CD8-positive, alpha-beta memory T cell (primary cell): ENCODE data around the gene TBK1. TPM values are rescaled to one million over a fixed set of nuclear protein-coding genes. Genes with fewer than 3 reads are reported as not detected.

Experiments
- CTCF ChIA-PET: fragments of 350-600 bp; sonication (Branson Sonifier 250); formaldehyde crosslinking; loops from one replicate; lab custom pipeline; 2021; ENCODE audit warnings: antibody characterized with exemption; lab: Charles Lee
- POLR2A ChIA-PET: fragments of 350-600 bp; sonication (Branson Sonifier 250); formaldehyde crosslinking; loops from one replicate; lab custom pipeline; 2021; ENCODE audit warnings: antibody characterized with exemption; lab: Charles Lee
- DNase-seq, 5 donors: peaks; one replicate each; pipeline versions ENCODE4 v3.0.0 to v3.0.0-alpha.2; 2020 to 2022; ENCODE audit warnings: mixed read lengths in 1 of 5
- H3K27ac ChIP-seq: one replicate; pipeline ENCODE4 v1.7.0; 2013; ENCODE audit warnings: low read depth, mild to moderate bottlenecking, low read length, moderate library complexity
- H3K27me3 ChIP-seq: 2 replicates; pipeline ENCODE4 v1.7.0; 2013; ENCODE audit warnings: low read length, mild to moderate bottlenecking; ENCODE audit not compliant: insufficient read depth, poor library complexity, severe bottlenecking
- H3K36me3 ChIP-seq: 2 replicates; pipeline ENCODE4 v1.7.0; 2013; ENCODE audit warnings: mild to moderate bottlenecking, low read length, moderate library complexity; ENCODE audit not compliant: insufficient read depth
- H3K4me1 ChIP-seq: 2 replicates; pipeline ENCODE4 v1.7.0; 2013; ENCODE audit warnings: mild to moderate bottlenecking, low read length, moderate library complexity; ENCODE audit not compliant: insufficient read depth
- H3K4me3 ChIP-seq: 2 replicates; pipeline ENCODE4 v1.7.0; 2013; ENCODE audit warnings: mild to moderate bottlenecking, low read length
- H3K9me3 ChIP-seq: 2 replicates; pipeline ENCODE4 v1.7.0; 2013; ENCODE audit warnings: mild to moderate bottlenecking, low read length
- H3K27ac Mint-ChIP-seq, 8 donors: one replicate each; pipeline ENCODE4 v1.8.0; 2020 to 2021; ENCODE audit warnings: mixed read lengths in 8 of 8, mild to moderate bottlenecking in 6 of 8, inconsistent platforms in 3 of 8, moderate library complexity in 3 of 8
- H3K27me3 Mint-ChIP-seq, 2 donors: one replicate each; pipeline ENCODE4 v1.8.0; 2020 to 2021; ENCODE audit warnings: mixed read lengths in 2 of 2, mild to moderate bottlenecking in 1 of 2, moderate library complexity in 1 of 2
- H3K36me3 Mint-ChIP-seq, 3 donors: one replicate each; pipeline ENCODE4 v1.8.0; 2020 to 2021; ENCODE audit warnings: mixed read lengths in 3 of 3, inconsistent platforms in 1 of 3, mild to moderate bottlenecking in 1 of 3
- H3K4me1 Mint-ChIP-seq, 3 donors: one replicate each; pipeline ENCODE4 v1.8.0; 2020 to 2021; ENCODE audit warnings: mixed read lengths in 3 of 3, inconsistent platforms in 1 of 3, mild to moderate bottlenecking in 1 of 3
- H3K4me3 Mint-ChIP-seq, 7 donors: one replicate each; pipeline ENCODE4 v1.8.0; 2020 to 2021; ENCODE audit warnings: mixed read lengths in 7 of 7, mild to moderate bottlenecking in 6 of 7, moderate library complexity in 4 of 7, inconsistent platforms in 2 of 7
- H3K9me3 Mint-ChIP-seq, 5 donors: one replicate each; pipeline ENCODE4 v1.8.0; 2020 to 2022; ENCODE audit warnings: mixed read lengths in 5 of 5, mild to moderate bottlenecking in 3 of 5, moderate library complexity in 2 of 5, inconsistent platforms in 1 of 5
- polyA plus RNA-seq: library from polyadenylated mRNA; unstranded; fragments of 300-500 nt; fragmentation: Illumina TruSeq; gene quantifications from one replicate; pipeline ENCODE4 v1.2.3, GENCODE V29; 2021
- total RNA-seq, 2 experiments: library from RNA; stranded (reverse); gene quantifications; one replicate each; pipeline ENCODE4 v1.2.3, GENCODE V29; 2021

Gene TBK1
- total and polyA plus RNA-seq, 3 experiments from 2014 or later = 25.9 to 27.6 (median 26.8) TPM

GRCh38 chr12:64433915-64434314 is 18.0 kb upstream of the TBK1 start:
- no peaks in the 10 kb centered on the region for H3K9me3 ChIP-seq
- no peak for DNase-seq
- no peak overlapping the region for H3K4me3 ChIP-seq
- Mint-ChIP-seq H3K27me3 (no peaks in the 10 kb centered on the region), H3K4me3 (no peak overlapping the region), H3K27ac (no peak overlapping the region), H3K9me3 (no peaks in the 10 kb centered on the region), H3K36me3 (peaks cover 10 to 90% (median 44%) of the 10 kb centered on the region in 3 donors), H3K4me1 (peaks cover 0 to 6% (median 0%) of the 10 kb centered on the region in 3 donors)
- ChIA-PET CTCF (no interaction called here), POLR2A (no interaction called here)
- H3K4me1 ChIP-seq = no peaks in the 10 kb centered on the region
- H3K27ac ChIP-seq = no peak overlapping the region
- peaks cover 37% of the 10 kb centered on the region for H3K36me3 ChIP-seq
- no peaks in the 10 kb centered on the region for H3K27me3 ChIP-seq

- ChIA-PET POLR2A (no interaction called here), CTCF (no interaction called here)
- no peaks in the 10 kb centered on the region for H3K4me1 ChIP-seq
- no peaks in the 10 kb centered on the region for H3K9me3 ChIP-seq
- Mint-ChIP-seq H3K27me3 (no peaks in the 10 kb centered on the region), H3K9me3 (no peaks in the 10 kb centered on the region), H3K36me3 (peaks cover 3 to 70% (median 23%) of the 10 kb centered on the region in 3 donors), H3K4me3 (no peak overlapping the region), H3K27ac (peak overlapping the region in 1 of 8 donors; percentile 41), H3K4me1 (peaks cover under 1 to 8% (median 6%) of the 10 kb centered on the region in 3 donors)
- no peak overlapping the region for H3K27ac ChIP-seq
- DNase-seq = no peak
- H3K4me3 ChIP-seq = no peak overlapping the region
- H3K36me3 ChIP-seq = peaks cover 6% of the 10 kb centered on the region
- H3K27me3 ChIP-seq = no peaks in the 10 kb centered on the region
Measured at GRCh38 chr12:64440100-64440499, 11.8 kb upstream of the TBK1 start.

GRCh38 chr12:64445490-64445889 is 6.4 kb upstream of the TBK1 start:
- H3K36me3 Mint-ChIP-seq = peaks cover 3 to 49% (median 10%) of the 10 kb centered on the region in 3 donors
- H3K9me3 Mint-ChIP-seq = no peaks in the 10 kb centered on the region
- no peak overlapping the region for H3K4me3 Mint-ChIP-seq
- no peaks in the 10 kb centered on the region for H3K27me3 Mint-ChIP-seq
- Histone ChIP-seq H3K4me3 (no peak overlapping the region), H3K9me3 (no peaks in the 10 kb centered on the region), H3K27me3 (no peaks in the 10 kb centered on the region), H3K36me3 (peaks cover 12% of the 10 kb centered on the region), H3K4me1 (peaks cover 8% of the 10 kb centered on the region), H3K27ac (no peak overlapping the region)
- H3K27ac Mint-ChIP-seq = no peak overlapping the region
- DNase-seq = no peak
- ChIA-PET POLR2A (no interaction called here), CTCF (no interaction called here)
- peaks cover 8 to 16% (median 15%) of the 10 kb centered on the region in 3 donors for H3K4me1 Mint-ChIP-seq

GRCh38 chr12:64446295-64446694 is 5.6 kb upstream of the TBK1 start:
- no peaks in the 10 kb centered on the region for H3K9me3 ChIP-seq
- peaks cover 16 to 24% (median 23%) of the 10 kb centered on the region in 3 donors for H3K4me1 Mint-ChIP-seq
- no peaks in the 10 kb centered on the region for H3K9me3 Mint-ChIP-seq
- no peaks in the 10 kb centered on the region for H3K27me3 Mint-ChIP-seq
- ChIA-PET POLR2A (no interaction called here), CTCF (no interaction called here)
- no peak overlapping the region for H3K4me3 Mint-ChIP-seq
- peaks cover 12% of the 10 kb centered on the region for H3K36me3 ChIP-seq
- no peak overlapping the region for H3K4me3 ChIP-seq
- peaks cover 16% of the 10 kb centered on the region for H3K4me1 ChIP-seq
- peak overlapping the region in 7 of 8 donors; percentile 1 to 69 (median 45) for H3K27ac Mint-ChIP-seq
- no peaks in the 10 kb centered on the region for H3K27me3 ChIP-seq
- H3K36me3 Mint-ChIP-seq = peaks cover 3 to 42% (median 5%) of the 10 kb centered on the region in 3 donors
- H3K27ac ChIP-seq = no peak overlapping the region
- DNase-seq = no peak

GRCh38 chr12:64450057-64450640 is 1.8 kb upstream of the TBK1 start:
- DNase-seq = no peak
- H3K27ac Mint-ChIP-seq = peak overlapping the region; percentile 85 to 98 (median 96)
- no peak overlapping the region for H3K27ac ChIP-seq

GRCh38 chr12:64450711-64451486 is 1.0 kb upstream of the TBK1 start:
- no peaks in the 10 kb centered on the region for H3K27me3 ChIP-seq
- Mint-ChIP-seq H3K27ac (peak overlapping the region; percentile 92 to 98 (median 96)), H3K36me3 (peaks cover 0 to 30% (median 3%) of the 10 kb centered on the region in 3 donors), H3K9me3 (no peaks in the 10 kb centered on the region), H3K27me3 (no peaks in the 10 kb centered on the region), H3K4me3 (peak overlapping the region; percentile 90 to 96 (median 94)), H3K4me1 (peaks cover 43 to 53% (median 51%) of the 10 kb centered on the region in 3 donors)
- peak overlapping the region; percentile 74 for H3K4me3 ChIP-seq
- peak overlapping the region; percentile 30 for H3K27ac ChIP-seq
- no peaks in the 10 kb centered on the region for H3K9me3 ChIP-seq
- POLR2A ChIA-PET = interaction anchor here (0.6 to 1.0 kb wide), 2 partner anchors 8 to 37 kb away, joined by 3 read pairs; no protein-coding TSS in a partner anchor
- H3K36me3 ChIP-seq = peaks cover 2% of the 10 kb centered on the region
- CTCF ChIA-PET = interaction anchor here (0.9 to 1.2 kb wide), 2 partner anchors 10 to 46 kb away, joined by 4 to 6 read pairs; partner anchors contain the start of gene XPOT
- no peak for DNase-seq
- peaks cover 32% of the 10 kb centered on the region for H3K4me1 ChIP-seq

More at GRCh38 chr12:64450057-64450640, 1.8 kb upstream of the TBK1 start:
- Mint-ChIP-seq H3K9me3 (no peaks in the 10 kb centered on the region), H3K27me3 (no peaks in the 10 kb centered on the region), H3K4me1 (peaks cover 35 to 45% (median 45%) of the 10 kb centered on the region in 3 donors), H3K4me3 (peak overlapping the region; percentile 47 to 94 (median 90)), H3K36me3 (peaks cover 0 to 35% (median 2%) of the 10 kb centered on the region in 3 donors)
- Histone ChIP-seq H3K27me3 (no peaks in the 10 kb centered on the region), H3K4me1 (peaks cover 28% of the 10 kb centered on the region), H3K9me3 (no peaks in the 10 kb centered on the region), H3K4me3 (no peak overlapping the region), H3K36me3 (peaks cover 9% of the 10 kb centered on the region)
- ChIA-PET POLR2A (interaction anchor here (0.6 to 1.0 kb wide), 2 partner anchors 9 to 37 kb away, joined by 3 read pairs; no protein-coding TSS in a partner anchor), CTCF (interaction anchor here (1.2 kb wide), 1 partner anchor 46 kb away, joined by 6 read pairs; the partner anchor contains the start of gene XPOT)

- Histone ChIP-seq H3K4me1 (peaks cover 41% of the 10 kb centered on the region), H3K9me3 (no peaks in the 10 kb centered on the region), H3K27ac (peak overlapping the region; percentile 89), H3K4me3 (peak overlapping the region; percentile 74), H3K36me3 (no peaks in the 10 kb centered on the region), H3K27me3 (no peaks in the 10 kb centered on the region)
- H3K36me3 Mint-ChIP-seq = peaks cover 0 to 20% (median 4%) of the 10 kb centered on the region in 3 donors
- ChIA-PET CTCF (interaction anchor here (1.2 to 1.3 kb wide), 2 partner anchors 9 to 246 kb away, joined by 3 to 4 read pairs; no protein-coding TSS in a partner anchor), POLR2A (no interaction called here)
- peak overlapping the region; percentile 90 to 99 (median 93) for H3K4me3 Mint-ChIP-seq
- H3K9me3 Mint-ChIP-seq = no peaks in the 10 kb centered on the region
- DNase-seq = no peak
- H3K4me1 Mint-ChIP-seq = peaks cover 53 to 61% (median 58%) of the 10 kb centered on the region in 3 donors
- H3K27me3 Mint-ChIP-seq = no peaks in the 10 kb centered on the region
- peak overlapping the region; percentile 92 to 98 (median 96) for H3K27ac Mint-ChIP-seq
Measured at GRCh38 chr12:64452559-64453329, 824 bp downstream of the TBK1 start.
